Hepatocyte (in vitro differentiated cells): ENCODE measurements around the gene VCL.
"Not testable (repeated sequence)": the region's sequence is repeated elsewhere in the genome, so short reads cannot be mapped to it uniquely, and the experiment has no call there.

Source experiments
- EZH2 ChIP-seq: fragments of 200-600 bp; sonication (generic); IDR thresholded peaks from 2 replicates; pipeline ENCODE4 v1.6.1; 2016; ENCODE audit warnings: antibody characterized with exemption, mild to moderate bottlenecking, borderline replicate concordance
- TF ChIP-seq, protein P1 (sequence below): fragments of 200-600 bp; sonication (generic); IDR thresholded peaks from 2 replicates; pipeline ENCODE4 v1.5.1; 2016; ENCODE audit warnings: antibody characterized with exemption, mild to moderate bottlenecking; ENCODE audit not compliant: poor library complexity

DNA sequence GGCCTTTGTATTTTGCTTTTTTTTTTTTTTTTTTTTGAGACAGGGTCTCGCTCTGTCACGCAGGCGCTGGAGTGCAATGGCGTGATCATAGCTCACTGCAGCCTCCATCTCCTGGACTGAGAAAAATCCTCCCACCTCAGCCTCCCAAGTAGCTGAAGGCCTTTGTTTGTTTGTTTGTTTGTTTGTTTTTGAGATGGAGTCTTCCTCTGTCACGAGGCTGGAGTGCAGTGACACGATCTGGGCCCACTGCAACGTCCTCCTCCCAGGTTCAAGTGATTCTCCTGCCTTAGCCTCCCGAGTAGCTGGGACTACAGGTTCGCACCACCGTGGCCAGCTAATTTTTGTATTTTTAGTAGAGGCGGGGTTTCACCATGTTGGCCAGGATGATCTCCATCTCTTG lies 2.3 kb downstream of the VCL start:
- TF ChIP-seq, protein P1, sequence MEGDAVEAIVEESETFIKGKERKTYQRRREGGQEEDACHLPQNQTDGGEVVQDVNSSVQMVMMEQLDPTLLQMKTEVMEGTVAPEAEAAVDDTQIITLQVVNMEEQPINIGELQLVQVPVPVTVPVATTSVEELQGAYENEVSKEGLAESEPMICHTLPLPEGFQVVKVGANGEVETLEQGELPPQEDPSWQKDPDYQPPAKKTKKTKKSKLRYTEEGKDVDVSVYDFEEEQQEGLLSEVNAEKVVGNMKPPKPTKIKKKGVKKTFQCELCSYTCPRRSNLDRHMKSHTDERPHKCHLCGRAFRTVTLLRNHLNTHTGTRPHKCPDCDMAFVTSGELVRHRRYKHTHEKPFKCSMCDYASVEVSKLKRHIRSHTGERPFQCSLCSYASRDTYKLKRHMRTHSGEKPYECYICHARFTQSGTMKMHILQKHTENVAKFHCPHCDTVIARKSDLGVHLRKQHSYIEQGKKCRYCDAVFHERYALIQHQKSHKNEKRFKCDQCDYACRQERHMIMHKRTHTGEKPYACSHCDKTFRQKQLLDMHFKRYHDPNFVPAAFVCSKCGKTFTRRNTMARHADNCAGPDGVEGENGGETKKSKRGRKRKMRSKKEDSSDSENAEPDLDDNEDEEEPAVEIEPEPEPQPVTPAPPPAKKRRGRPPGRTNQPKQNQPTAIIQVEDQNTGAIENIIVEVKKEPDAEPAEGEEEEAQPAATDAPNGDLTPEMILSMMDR: not testable (repeated sequence)
- TF ChIP-seq EZH2: not testable (repeated sequence)
